ENCODE data around the gene UNC80.
"Not testable (repeated sequence)": the region's sequence is repeated elsewhere in the genome, so short reads cannot be mapped to it uniquely, and the experiment has no call there.

The UNC80 gene

GRCh38 chr2:209771474-209772289, at the start of gene UNC80:
Gene UNC80 (plus strand): TSS chr2:209771832. CDS start chr2:209772073, 241 bp downstream.
- in situ Hi-C loops (cut with MboI; ENCODE audit: low sequenced_read_pairs): no loop called here

GRCh38 chr2:209726311-209726710, 45.3 kb upstream of the UNC80 start:
- in situ Hi-C loops (cut with MboI; ENCODE audit: low sequenced_read_pairs): no loop called here

- in situ Hi-C loops (cut with MboI; ENCODE audit: low sequenced_read_pairs): no loop called here
Observed at GRCh38 chr2:209727077-209727476, 44.6 kb upstream of the UNC80 start.

- in situ Hi-C loops (cut with MboI; ENCODE audit: low sequenced_read_pairs): no loop called here
Observed at GRCh38 chr2:209734805-209735204, 36.8 kb upstream of the UNC80 start.

GRCh38 chr2:209741953-209742352, 29.7 kb upstream of the UNC80 start:
- in situ Hi-C loops (cut with MboI; ENCODE audit: low sequenced_read_pairs): no loop called here

GRCh38 chr2:209753020-209753419, 18.6 kb upstream of the UNC80 start:
- in situ Hi-C loops (cut with MboI; ENCODE audit: low sequenced_read_pairs): no loop called here

- in situ Hi-C loops (cut with MboI; ENCODE audit: low sequenced_read_pairs): no loop called here
Observed at GRCh38 chr2:209757163-209757562, 14.5 kb upstream of the UNC80 start.

- in situ Hi-C loops (cut with MboI; ENCODE audit: low sequenced_read_pairs): no loop called here
Observed at GRCh38 chr2:209761566-209761965, 10.1 kb upstream of the UNC80 start.

- in situ Hi-C loops (cut with MboI; ENCODE audit: low sequenced_read_pairs): no loop called here
Observed at GRCh38 chr2:209762563-209762962, 9.1 kb upstream of the UNC80 start.

GRCh38 chr2:209763106-209763505, 8.5 kb upstream of the UNC80 start:
- in situ Hi-C loops (cut with MboI; ENCODE audit: low sequenced_read_pairs): no loop called here

- in situ Hi-C loops (cut with MboI; ENCODE audit: low sequenced_read_pairs): no loop called here
Observed at GRCh38 chr2:209766613-209767012, 5.0 kb upstream of the UNC80 start.

GRCh38 chr2:209767316-209767715, 4.3 kb upstream of the UNC80 start:
- in situ Hi-C loops (cut with MboI; ENCODE audit: low sequenced_read_pairs): no loop called here

- in situ Hi-C loops (cut with MboI; ENCODE audit: low sequenced_read_pairs): no loop called here
Observed at GRCh38 chr2:209768557-209768956, 3.1 kb upstream of the UNC80 start.

- in situ Hi-C loops (cut with MboI; ENCODE audit: low sequenced_read_pairs): no loop called here
Observed at GRCh38 chr2:209772290-209772685, 656 bp downstream of the UNC80 start.

- in situ Hi-C loops (cut with MboI; ENCODE audit: low sequenced_read_pairs): no loop called here
Observed at GRCh38 chr2:209773377-209773776, 1.7 kb downstream of the UNC80 start.

GRCh38 chr2:209787416-209787815, 15.8 kb downstream of the UNC80 start:
- in situ Hi-C loops (cut with MboI; ENCODE audit: low sequenced_read_pairs): no loop called here

GRCh38 chr2:209788925-209789324, 17.3 kb downstream of the UNC80 start:
- in situ Hi-C loops (cut with MboI; ENCODE audit: low sequenced_read_pairs): no loop called here

GRCh38 chr2:209790066-209790728, 18.6 kb downstream of the UNC80 start:
- in situ Hi-C loops (cut with MboI; ENCODE audit: low sequenced_read_pairs): no loop called here

- in situ Hi-C loops (cut with MboI; ENCODE audit: low sequenced_read_pairs): no loop called here
Observed at GRCh38 chr2:209791151-209791550, 19.5 kb downstream of the UNC80 start.

- in situ Hi-C loops (cut with MboI; ENCODE audit: low sequenced_read_pairs): not testable (repeated sequence)
Observed at GRCh38 chr2:209795425-209795824, 23.8 kb downstream of the UNC80 start.

GRCh38 chr2:209805351-209805750, 33.7 kb downstream of the UNC80 start:
- in situ Hi-C loops (cut with MboI; ENCODE audit: low sequenced_read_pairs): no loop called here

GRCh38 chr2:209806318-209806717, 34.7 kb downstream of the UNC80 start:
- in situ Hi-C loops (cut with MboI; ENCODE audit: low sequenced_read_pairs): no loop called here

Data from HL-60/S4 (cell line).